ENCODE measurements around the gene MGMT. TPM values are rescaled to one million over a fixed set of nuclear protein-coding genes. Genes with fewer than 3 reads are reported as not detected.

Gene MGMT
- total RNA-seq, 3 donors from 2014 or later: 15.4 to 17.5 (median 16.3) TPM

DNA sequence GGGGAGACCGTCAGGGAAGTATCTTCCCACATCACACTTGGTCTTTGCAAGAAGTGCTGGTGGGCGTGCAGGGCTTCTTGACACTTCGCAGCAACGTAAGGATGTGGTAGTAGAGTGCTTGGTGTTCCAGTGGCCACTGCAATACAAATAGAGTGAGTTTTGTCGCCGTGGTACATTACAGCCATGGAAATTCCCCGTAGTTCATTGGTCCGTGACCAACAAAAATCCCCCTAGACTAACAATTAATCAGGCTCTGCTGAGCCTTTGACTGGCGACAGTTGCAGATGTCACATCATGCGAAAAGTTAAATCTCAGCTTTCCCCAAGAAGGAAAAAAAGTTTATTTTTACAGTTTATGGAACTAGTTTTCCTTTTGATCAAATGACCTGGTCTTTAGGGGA lies 134.7 kb downstream of the MGMT start:
- TF ChIP-seq, protein P1, sequence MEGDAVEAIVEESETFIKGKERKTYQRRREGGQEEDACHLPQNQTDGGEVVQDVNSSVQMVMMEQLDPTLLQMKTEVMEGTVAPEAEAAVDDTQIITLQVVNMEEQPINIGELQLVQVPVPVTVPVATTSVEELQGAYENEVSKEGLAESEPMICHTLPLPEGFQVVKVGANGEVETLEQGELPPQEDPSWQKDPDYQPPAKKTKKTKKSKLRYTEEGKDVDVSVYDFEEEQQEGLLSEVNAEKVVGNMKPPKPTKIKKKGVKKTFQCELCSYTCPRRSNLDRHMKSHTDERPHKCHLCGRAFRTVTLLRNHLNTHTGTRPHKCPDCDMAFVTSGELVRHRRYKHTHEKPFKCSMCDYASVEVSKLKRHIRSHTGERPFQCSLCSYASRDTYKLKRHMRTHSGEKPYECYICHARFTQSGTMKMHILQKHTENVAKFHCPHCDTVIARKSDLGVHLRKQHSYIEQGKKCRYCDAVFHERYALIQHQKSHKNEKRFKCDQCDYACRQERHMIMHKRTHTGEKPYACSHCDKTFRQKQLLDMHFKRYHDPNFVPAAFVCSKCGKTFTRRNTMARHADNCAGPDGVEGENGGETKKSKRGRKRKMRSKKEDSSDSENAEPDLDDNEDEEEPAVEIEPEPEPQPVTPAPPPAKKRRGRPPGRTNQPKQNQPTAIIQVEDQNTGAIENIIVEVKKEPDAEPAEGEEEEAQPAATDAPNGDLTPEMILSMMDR (IDR thresholded peaks at IDR 0.05): no peak
- no peak for ATAC-seq

DNA sequence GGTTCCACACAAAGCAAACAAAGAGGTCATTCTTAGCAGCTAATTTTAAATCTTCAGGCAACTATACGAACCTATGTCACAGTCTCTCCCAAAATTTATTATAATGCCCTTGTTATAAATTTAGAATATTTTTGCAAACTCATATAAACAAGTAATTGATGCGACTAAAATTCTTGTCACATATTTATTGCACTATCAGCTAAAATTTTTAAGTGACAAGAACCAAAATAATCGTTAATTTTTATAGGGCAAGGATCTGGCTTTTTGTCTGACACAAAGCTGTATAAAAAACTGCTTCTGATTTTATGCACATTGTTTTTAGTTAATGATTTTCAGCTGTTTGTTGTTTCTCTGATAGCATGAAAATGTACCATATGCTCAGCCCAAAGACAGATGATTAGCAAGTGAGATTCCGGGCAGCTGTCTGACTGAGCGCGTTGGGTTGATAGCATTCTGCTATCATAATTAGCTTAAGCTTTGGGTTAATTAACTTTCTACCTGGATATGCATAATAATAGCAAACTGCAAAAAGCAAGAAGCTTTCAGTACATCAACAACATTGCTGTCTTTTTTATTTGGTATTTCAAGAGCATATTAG lies 136.0 kb downstream of the MGMT start:
- H3K4me1 ChIP-seq (ENCODE audit: low read depth): no peaks in the 10 kb centered on the region
- DNase-seq (no peak), ATAC-seq (no peak)
- H3K9me3 ChIP-seq: no peaks in the 10 kb centered on the region
- no peak overlapping the region for H3K4me3 ChIP-seq
- TF ChIP-seq, protein P1 (IDR thresholded peaks at IDR 0.05): no peak
- intact Hi-C loops (cut with DNase I, micrococcal nuclease): no loop called here
- no peaks in the 10 kb centered on the region for H3K36me3 ChIP-seq (ENCODE audit: low read depth)

More for the DNA sequence above, 134.7 kb downstream of the MGMT start:
- Histone ChIP-seq H3K36me3 (ENCODE audit: low read depth) (no peaks in the 10 kb centered on the region), H3K9me3 (no peaks in the 10 kb centered on the region), H3K4me1 (ENCODE audit: low read depth) (no peaks in the 10 kb centered on the region), H3K4me3 (no peak overlapping the region)
- no peak for DNase-seq
- intact Hi-C loops (cut with DNase I, micrococcal nuclease): no loop called here

DNA sequence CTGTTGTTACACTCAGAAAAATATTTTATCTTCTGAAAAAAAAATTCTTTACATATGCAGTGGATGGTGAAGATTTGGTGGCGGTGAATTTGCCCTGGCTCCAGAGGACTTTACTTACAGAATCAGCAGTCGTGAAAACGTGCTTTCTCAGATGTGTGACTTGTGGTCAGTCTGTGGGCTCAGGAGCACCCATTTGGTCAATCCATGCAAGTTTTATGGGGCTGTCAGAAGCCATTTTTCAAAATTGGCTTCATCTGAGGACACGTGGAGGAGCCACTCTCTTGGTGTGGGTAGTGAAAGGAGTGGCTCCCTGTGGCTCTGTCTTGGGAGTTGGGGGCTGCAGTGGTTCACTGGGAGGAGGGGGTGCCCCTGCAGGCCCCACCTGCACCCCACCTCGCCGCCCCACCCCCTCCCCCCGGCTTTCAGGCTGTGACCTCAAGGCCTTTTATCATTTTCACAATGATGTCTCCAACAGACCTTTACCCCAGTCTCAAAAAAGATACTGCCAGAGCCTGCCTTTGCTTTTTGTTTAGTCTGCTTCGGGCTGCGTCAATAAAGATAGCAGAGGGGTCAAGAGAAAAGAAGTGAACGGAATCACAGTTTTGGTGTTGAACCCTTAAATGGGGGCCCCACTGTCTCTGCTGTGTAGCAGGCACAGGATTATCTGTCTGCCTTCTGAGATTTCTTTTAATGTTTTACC lies 137.4 kb downstream of the MGMT start:
- H3K4me1 ChIP-seq (ENCODE audit: low read depth): no peaks in the 10 kb centered on the region
- ATAC-seq (no peak), DNase-seq (no peak)
- no peak overlapping the region for H3K4me3 ChIP-seq
- no peaks in the 10 kb centered on the region for H3K9me3 ChIP-seq
- intact Hi-C loops (cut with DNase I, micrococcal nuclease): no loop called here
- TF ChIP-seq, protein P1 (IDR thresholded peaks at IDR 0.05): no peak
- H3K36me3 ChIP-seq (ENCODE audit: low read depth): no peaks in the 10 kb centered on the region

DNA sequence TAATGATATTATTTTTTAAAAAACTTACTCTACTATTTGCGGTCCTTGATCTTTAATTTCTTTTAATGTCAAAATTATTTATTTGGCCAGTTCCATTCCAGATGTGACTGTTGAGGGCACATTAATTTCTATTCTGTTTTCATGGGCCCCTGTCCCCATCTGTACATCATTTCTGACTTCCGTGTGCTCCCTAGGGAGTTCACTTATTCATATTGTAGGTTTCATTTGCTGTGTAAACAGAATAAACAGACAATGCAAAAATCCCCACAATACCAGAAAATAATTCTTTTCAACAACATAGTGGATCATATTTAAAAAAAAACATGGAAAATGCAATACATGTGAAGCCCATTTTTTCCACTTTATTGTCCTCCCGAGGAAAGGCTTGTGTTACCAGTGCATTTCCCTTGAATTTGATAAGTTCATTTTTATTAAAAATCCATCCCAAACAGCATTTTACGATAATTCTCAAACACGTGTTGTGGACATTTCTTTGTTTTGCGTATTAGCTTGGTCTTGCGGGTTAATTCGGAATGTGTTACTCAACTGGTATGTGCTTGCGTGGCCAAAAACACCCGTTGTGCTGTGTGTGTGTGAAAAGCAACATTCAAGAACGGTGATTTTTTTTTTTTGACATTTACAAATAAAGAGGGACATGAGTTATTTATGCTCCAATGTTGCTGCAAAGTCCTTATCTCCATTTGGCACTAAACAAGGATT lies 138.4 kb downstream of the MGMT start:
- TF ChIP-seq, protein P1 (IDR thresholded peaks at IDR 0.05): no peak

DNA sequence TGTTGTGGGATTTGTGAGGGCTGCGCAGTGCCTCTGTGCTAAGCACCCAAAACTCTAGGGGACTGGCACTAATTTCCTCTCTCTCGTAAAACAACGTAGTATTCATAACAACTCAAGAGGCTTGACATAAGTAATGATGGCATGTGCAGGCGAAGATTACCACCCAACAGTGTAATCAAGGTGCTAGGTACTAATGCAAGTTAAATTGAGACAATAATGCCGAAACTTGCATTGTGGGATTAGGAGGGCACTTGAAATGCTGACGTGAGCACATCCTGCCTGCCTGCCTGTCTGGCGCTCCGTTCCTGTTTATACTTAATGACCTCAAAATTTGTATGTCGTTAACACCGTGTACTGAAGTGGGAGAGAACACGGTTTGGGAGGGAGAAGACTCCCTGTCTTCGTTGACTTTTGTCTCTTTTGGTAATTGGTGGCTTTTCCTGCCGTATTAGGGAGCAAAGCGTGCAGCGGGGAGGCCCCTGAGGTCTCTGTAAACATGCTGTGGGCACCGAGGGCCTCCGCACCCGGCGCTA lies 139.0 kb downstream of the MGMT start:
- no peak overlapping the region for H3K4me3 ChIP-seq
- no peaks in the 10 kb centered on the region for H3K4me1 ChIP-seq (ENCODE audit: low read depth)
- intact Hi-C loops (cut with DNase I, micrococcal nuclease): no loop called here
- DNase-seq (no peak), ATAC-seq (peak; percentile 39)
- no peaks in the 10 kb centered on the region for H3K36me3 ChIP-seq (ENCODE audit: low read depth)
- TF ChIP-seq, protein P1 (IDR thresholded peaks at IDR 0.05): no peak
- H3K9me3 ChIP-seq: no peaks in the 10 kb centered on the region

More for the DNA sequence above, 138.4 kb downstream of the MGMT start:
- no peak overlapping the region for H3K4me3 ChIP-seq
- ATAC-seq (no peak), DNase-seq (no peak)
- intact Hi-C loops (cut with DNase I, micrococcal nuclease): no loop called here
- H3K4me1 ChIP-seq (ENCODE audit: low read depth): no peaks in the 10 kb centered on the region
- H3K9me3 ChIP-seq: no peaks in the 10 kb centered on the region
- H3K36me3 ChIP-seq (ENCODE audit: low read depth): no peaks in the 10 kb centered on the region

Measured in mucosa of descending colon (tissue), 3 donors.